MCF 10A (cell line): Measurements from ENCODE around the gene LGR4. TPM values are rescaled to one million over a fixed set of nuclear protein-coding genes. Genes with fewer than 3 reads are reported as not detected.

Source experiments
- BruUV-seq: library from RNA; stranded (reverse); fragments of 400-500 nt; replicated peaks from 2 replicates; lab custom pipeline; 2021; lab: Mats Ljungman, UMichigan
- CTCF ChIA-PET: fragments of 300-600 bp; sonication (Branson Sonifier 250); formaldehyde crosslinking; extraction: SDS; loops from one replicate; lab custom pipeline; 2021; ENCODE audit warnings: antibody characterized with exemption, inconsistent platforms; lab: Yijun Ruan, JAX
- POLR2A ChIA-PET: fragments of 300-600, 350-650 bp; sonication (Branson Sonifier 250); formaldehyde crosslinking; extraction: SDS; loops from one replicate; lab custom pipeline; 2020; ENCODE audit warnings: antibody characterized with exemption, inconsistent platforms; lab: Yijun Ruan, JAX
- DNase-seq: peaks from one replicate; pipeline ENCODE4 v3.0.0-alpha.2; 2018; ENCODE audit not compliant: unreplicated experiment
- H3K27ac Mint-ChIP-seq: one replicate; pipeline ENCODE4 v1.8.0; 2022; ENCODE audit warnings: mild to moderate bottlenecking, low read depth, mixed read lengths; ENCODE audit not compliant: unreplicated experiment
- H3K27me3 Mint-ChIP-seq: one replicate; pipeline ENCODE4 v1.8.0; 2022; ENCODE audit warnings: mixed read lengths; ENCODE audit not compliant: insufficient read depth, unreplicated experiment
- H3K36me3 Mint-ChIP-seq: one replicate; pipeline ENCODE4 v1.8.0; 2022; ENCODE audit warnings: mild to moderate bottlenecking, moderate library complexity, mixed read lengths; ENCODE audit not compliant: insufficient read depth, unreplicated experiment
- H3K4me1 Mint-ChIP-seq: one replicate; pipeline ENCODE4 v1.8.0; 2022; ENCODE audit warnings: mixed read lengths; ENCODE audit not compliant: insufficient read depth, unreplicated experiment
- H3K4me3 Mint-ChIP-seq: one replicate; pipeline ENCODE4 v1.8.0; 2022; ENCODE audit warnings: mild to moderate bottlenecking, moderate library complexity, mixed read lengths; ENCODE audit not compliant: unreplicated experiment
- H3K9me3 Mint-ChIP-seq: one replicate; pipeline ENCODE4 v1.8.0; 2022; ENCODE audit warnings: mixed read lengths; ENCODE audit not compliant: unreplicated experiment
- intact Hi-C: fragments of 100-400 bp; cut with micrococcal nuclease; formaldehyde crosslinking; loops from 2 replicates; pipeline ENCODE4 v1.14.1; 2022
- total RNA-seq: library from RNA; stranded (reverse); gene quantifications from 2 replicates; pipeline ENCODE4 v1.2.3, GENCODE V29; 2022
- TF ChIP-seq, protein P1 (sequence below): fragments of 200-600 bp; IDR thresholded peaks from one replicate; pipeline ENCODE4 v1.8.0; 2022; ENCODE audit warnings: antibody characterized with exemption, mild to moderate bottlenecking; ENCODE audit not compliant: unreplicated experiment

The LGR4 gene
- total RNA-seq, 1 experiment from 2014 or later: 14.2 TPM

DNA sequence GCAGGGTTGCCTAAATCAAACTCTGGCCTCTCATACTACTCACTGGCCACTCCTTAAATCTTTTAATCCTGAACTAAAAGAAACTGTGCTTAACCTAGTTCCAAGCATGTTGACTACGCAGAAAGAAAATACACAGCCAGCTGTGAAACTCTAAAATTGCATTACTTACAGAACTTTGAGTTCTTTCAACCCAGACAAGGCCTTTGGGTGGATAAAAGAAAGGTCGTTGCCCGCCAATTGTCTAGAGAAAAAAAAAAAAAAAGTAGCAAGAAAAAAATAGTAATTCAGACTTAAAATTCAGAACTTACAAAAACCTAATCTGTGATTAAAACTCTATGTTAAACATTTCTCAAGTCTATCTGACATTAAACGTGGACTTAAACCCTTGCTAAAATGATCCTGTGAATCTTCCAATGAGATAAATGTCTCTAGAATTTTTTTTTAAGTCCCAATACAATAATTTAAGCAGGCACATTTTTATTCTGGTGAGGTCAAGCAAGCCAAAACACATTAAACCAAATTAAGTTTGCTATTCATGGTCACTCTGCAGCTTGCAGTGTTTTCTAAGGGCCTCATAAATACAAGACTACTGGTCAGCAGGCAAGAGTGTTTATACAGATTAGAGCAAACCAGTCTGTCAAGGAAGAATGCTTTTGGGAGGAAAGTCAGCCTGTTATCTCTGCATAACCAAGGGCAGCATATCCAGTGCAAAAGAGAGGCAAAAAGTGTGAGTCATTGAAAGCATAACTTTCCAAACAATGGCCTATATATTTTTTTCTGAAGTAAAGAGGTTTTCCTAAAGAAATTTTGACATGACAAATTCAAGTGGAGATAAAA, 80.1 kb downstream of the LGR4 start:
- TF ChIP-seq, protein P1, sequence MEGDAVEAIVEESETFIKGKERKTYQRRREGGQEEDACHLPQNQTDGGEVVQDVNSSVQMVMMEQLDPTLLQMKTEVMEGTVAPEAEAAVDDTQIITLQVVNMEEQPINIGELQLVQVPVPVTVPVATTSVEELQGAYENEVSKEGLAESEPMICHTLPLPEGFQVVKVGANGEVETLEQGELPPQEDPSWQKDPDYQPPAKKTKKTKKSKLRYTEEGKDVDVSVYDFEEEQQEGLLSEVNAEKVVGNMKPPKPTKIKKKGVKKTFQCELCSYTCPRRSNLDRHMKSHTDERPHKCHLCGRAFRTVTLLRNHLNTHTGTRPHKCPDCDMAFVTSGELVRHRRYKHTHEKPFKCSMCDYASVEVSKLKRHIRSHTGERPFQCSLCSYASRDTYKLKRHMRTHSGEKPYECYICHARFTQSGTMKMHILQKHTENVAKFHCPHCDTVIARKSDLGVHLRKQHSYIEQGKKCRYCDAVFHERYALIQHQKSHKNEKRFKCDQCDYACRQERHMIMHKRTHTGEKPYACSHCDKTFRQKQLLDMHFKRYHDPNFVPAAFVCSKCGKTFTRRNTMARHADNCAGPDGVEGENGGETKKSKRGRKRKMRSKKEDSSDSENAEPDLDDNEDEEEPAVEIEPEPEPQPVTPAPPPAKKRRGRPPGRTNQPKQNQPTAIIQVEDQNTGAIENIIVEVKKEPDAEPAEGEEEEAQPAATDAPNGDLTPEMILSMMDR: no peak
- CTCF ChIA-PET: interaction anchor here (0.6 kb wide), 1 partner anchor 8 kb away, joined by 3 read pairs; no protein-coding TSS in a partner anchor
- peak; percentile 23 for DNase-seq
- peak overlapping the region; percentile 74 for H3K27ac Mint-ChIP-seq
- H3K27me3 Mint-ChIP-seq: no peaks in the 10 kb centered on the region
- no peak overlapping the region for H3K4me3 Mint-ChIP-seq
- intact Hi-C loops: no loop called here
- POLR2A ChIA-PET: interaction anchor here (0.9 to 1.2 kb wide), 4 partner anchors 9 to 81 kb away, joined by 3 to 7 read pairs (median 4); partner anchors contain the start of gene LGR4
- H3K9me3 Mint-ChIP-seq: no peaks in the 10 kb centered on the region
- no TSS peak for BruUV-seq
- peaks cover 30% of the 10 kb centered on the region for H3K4me1 Mint-ChIP-seq
- peaks cover 6% of the 10 kb centered on the region for H3K36me3 Mint-ChIP-seq

DNA sequence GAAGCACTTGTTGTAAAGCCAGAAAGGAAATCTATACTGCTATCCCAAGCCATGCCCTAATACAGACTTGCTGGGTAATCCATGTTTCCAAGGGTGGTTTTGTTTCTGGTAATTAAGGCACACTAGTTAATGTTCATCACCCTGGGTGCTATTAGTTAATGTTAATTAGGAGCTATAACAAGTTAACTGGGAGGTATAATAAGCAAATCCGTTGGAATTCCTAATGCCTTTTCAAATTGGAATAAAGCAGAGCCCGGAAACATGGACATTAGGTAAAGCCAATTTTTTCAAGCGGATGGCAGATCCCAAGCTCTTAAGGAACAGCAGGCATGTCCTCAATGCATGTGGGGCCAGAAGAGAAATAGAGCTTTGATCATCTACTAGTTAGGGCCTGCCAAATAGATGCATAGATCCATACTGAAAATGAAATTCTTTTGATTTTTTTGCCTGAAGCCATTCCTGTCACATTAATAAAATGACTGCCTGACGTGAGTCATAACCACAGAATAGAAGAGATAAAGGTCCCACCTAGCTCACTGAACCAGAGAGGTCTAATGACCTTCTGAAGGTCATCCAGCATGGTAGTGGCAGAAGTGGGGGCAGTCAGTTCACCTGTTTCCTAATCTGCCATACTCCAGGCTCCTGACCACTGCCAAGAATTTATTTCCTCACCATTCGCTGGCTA, 81.1 kb downstream of the LGR4 start:
- Mint-ChIP-seq H3K36me3 (peaks cover 6% of the 10 kb centered on the region), H3K4me1 (peaks cover 22% of the 10 kb centered on the region), H3K4me3 (no peak overlapping the region), H3K27me3 (no peaks in the 10 kb centered on the region), H3K9me3 (no peaks in the 10 kb centered on the region), H3K27ac (no peak overlapping the region)
- ChIA-PET CTCF (interaction anchor here (0.6 to 1.3 kb wide), 3 partner anchors 9 to 107 kb away, joined by 3 to 8 read pairs (median 4); no protein-coding TSS in a partner anchor), POLR2A (interaction anchor here (0.6 to 1.6 kb wide), 11 partner anchors 8 to 82 kb away, joined by 3 to 10 read pairs (median 3); partner anchors contain the start of gene LGR4)
- BruUV-seq: no TSS peak
- intact Hi-C loops: no loop called here
- TF ChIP-seq, protein P1: no peak
- DNase-seq: no peak

DNA sequence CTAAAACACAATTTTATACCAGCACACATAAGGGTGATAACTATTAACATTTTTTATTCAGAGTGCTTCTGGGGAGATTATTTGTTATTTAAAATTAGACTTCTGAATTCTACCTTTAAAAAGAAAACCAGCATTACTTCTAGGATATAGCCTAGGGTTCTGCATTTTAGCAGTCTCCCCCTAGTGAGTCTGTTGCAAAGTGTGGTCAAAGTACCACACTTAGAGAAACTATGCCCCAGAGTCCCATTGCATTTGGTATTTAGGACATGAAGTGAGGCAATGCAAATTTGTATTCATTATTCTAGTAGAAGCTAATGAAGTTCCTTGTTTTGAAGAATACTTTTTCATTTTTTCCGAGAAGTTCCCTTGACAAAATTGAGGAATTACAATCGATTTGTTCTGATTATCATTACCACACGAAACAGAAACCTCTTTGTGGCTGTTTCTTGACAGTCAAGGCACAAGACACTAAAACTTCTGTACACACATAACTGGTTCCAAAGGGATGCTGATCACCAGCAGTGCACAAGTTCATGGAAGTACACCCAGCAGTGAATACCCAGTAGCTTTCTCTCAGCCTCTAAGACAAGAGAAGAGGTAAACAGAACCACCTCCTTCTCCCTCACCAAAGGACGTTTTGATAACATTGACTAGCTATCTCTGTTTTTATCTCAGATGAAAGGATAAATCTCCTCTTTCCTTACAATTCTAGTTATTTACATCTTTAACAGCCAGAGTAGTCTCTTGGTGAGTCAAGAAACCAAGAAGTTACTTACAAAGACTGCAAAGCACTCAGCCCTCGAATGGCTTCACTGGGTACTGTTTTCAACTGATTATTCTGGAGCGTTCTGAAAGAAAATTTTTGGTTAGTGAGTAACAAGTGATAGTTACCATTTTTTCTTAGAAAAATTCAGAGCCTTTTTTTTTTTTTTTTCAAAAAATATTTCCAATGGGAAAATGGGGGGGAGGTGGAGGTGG, 82.0 kb downstream of the LGR4 start:
- peaks cover 6% of the 10 kb centered on the region for H3K36me3 Mint-ChIP-seq
- no peak for DNase-seq
- peaks cover 22% of the 10 kb centered on the region for H3K4me1 Mint-ChIP-seq
- ChIA-PET CTCF (interaction anchor here (0.7 to 1.3 kb wide), 3 partner anchors 95 to 185 kb away, joined by 3 to 8 read pairs (median 5); no protein-coding TSS in a partner anchor), POLR2A (interaction anchor here (0.6 to 1.6 kb wide), 8 partner anchors 9 to 82 kb away, joined by 3 to 10 read pairs (median 3); partner anchors contain the start of gene LGR4)
- intact Hi-C loops: no loop called here
- no peak overlapping the region for H3K4me3 Mint-ChIP-seq
- H3K9me3 Mint-ChIP-seq: no peaks in the 10 kb centered on the region
- no peak overlapping the region for H3K27ac Mint-ChIP-seq
- BruUV-seq: TSS peak; percentile 10
- TF ChIP-seq, protein P1: no peak
- no peaks in the 10 kb centered on the region for H3K27me3 Mint-ChIP-seq
